SH-SY5Y (cell line): Measurements from ENCODE around the gene HMCN1.

ENCODE experiments used
- GATA2 ChIP-seq: IDR thresholded peaks from 2 replicates; pipeline ENCODE4 v1.6.1; 2011; ENCODE audit warnings: mild to moderate bottlenecking, low read depth, low read length
- GATA3 ChIP-seq: IDR thresholded peaks from 2 replicates; pipeline ENCODE4 v1.6.1; 2011; ENCODE audit warnings: low read depth, mild to moderate bottlenecking, low read length, moderate library complexity

GRCh38 chr1:186102107-186102506 is 367.9 kb downstream of the HMCN1 start:
- no peak for TF ChIP-seq GATA2
- TF ChIP-seq GATA3, result no peak
